ENCODE measurements around the gene DOK5. TPM values are rescaled to one million over a fixed set of nuclear protein-coding genes. Genes with fewer than 3 reads are reported as not detected.
"Not testable (repeated sequence)": the region's sequence is repeated elsewhere in the genome, so short reads cannot be mapped to it uniquely, and the experiment has no call there.

DOK5 gene
- total and polyA plus RNA-seq, 9 donors, result 15.9 to 33.3 (median 21.7) TPM

DNA sequence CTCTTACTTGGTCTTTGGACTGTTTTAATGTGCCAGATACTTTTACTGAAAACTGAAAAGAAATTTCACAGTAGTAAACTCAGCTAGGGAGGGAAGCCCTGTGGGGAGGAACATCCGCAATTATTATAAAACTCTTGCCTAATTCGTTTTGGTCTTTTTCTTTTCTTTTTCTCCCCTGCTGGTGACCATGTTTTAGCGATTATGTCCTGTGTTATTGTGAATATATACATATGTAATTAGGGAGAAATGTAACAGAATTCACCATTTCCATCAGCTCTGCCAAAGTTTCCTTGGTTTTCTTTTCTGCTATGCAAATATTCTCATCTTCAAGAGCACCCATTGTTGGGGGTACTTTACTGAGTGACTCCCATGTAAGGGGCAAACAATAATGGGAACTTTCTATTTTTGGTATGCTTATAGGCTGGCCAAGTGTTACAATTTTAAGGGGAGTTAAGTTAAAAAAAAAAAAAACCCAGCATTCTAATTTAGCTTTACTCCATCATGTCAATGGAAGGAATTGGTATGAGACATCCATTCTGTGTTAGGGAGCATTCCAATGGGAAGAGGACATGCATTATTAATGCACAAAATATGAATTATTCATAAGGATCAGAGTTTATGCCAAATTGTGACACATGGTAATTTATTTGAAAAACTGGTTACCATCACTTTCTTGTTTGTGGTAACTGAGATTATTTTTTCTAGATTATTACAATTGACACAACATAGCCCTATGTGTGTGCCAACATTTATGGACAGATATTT, 2.0 kb downstream of the DOK5 start:
- Histone ChIP-seq H3K4me1 (ENCODE audit: control insufficient read depth, insufficient read depth, low read length) (peaks cover 9% of the 10 kb centered on the region), H3K9me3 (replicated peaks; ENCODE audit: control insufficient read depth, low read depth, low read length) (no peaks in the 10 kb centered on the region), H3K27ac (ENCODE audit: low read length) (peak overlapping the region; percentile 55), H3K27me3 (ENCODE audit: control insufficient read depth, insufficient read depth, low read length) (peaks cover 15% of the 10 kb centered on the region), H3K4me3 (ENCODE audit: low read length) (peak overlapping the region; percentile 81), H3K36me3 (ENCODE audit: control insufficient read depth, insufficient read depth, low read length) (no peaks in the 10 kb centered on the region)
- no CpG with 5 or more reads among the region's 3 CpGs for WGBS (ENCODE audit: insufficient coverage)
- peak; percentile 67 for DNase-seq

DNA sequence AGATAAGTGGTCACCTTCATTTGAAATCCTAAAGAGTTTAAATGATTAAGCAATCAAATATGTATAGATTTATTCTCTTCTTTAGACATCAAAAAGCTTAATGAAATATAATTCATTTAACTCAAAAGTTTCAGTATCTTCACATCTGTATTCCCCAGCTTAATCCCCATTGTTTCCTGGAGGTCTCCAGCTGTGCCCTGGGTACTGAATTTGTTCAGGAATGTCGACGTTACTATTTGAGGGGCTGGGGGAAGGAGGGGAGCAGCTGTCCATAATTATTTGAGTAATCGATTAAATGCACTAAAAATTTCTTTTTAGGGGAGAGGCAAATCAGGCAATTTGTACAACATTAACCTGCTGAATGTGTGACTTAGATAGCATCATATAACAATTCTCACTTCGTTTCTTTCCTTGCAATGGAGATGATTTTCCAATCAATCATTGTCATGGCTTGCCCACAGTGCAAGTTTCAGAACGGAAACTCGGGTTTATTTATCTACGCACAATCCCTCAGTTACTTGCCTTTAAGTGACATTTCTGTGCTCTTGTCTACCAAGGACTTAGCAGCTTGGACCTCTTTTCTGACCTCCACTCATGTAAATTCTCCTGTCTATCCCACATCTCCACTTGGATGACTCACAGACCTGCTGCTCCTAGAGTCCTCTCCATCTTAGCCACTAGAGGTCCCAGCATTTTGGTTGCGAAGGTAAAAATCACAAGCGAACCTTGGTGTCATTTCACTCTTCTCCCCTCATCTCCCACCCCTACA, 3.9 kb downstream of the DOK5 start:
- Histone ChIP-seq H3K27ac (ENCODE audit: low read length) (no peak overlapping the region), H3K4me1 (ENCODE audit: control insufficient read depth, insufficient read depth, low read length) (peaks cover 9% of the 10 kb centered on the region), H3K4me3 (ENCODE audit: low read length) (no peak overlapping the region), H3K36me3 (ENCODE audit: control insufficient read depth, insufficient read depth, low read length) (no peaks in the 10 kb centered on the region), H3K27me3 (ENCODE audit: control insufficient read depth, insufficient read depth, low read length) (peaks cover 13% of the 10 kb centered on the region), H3K9me3 (replicated peaks; ENCODE audit: control insufficient read depth, low read depth, low read length) (no peaks in the 10 kb centered on the region)
- WGBS (ENCODE audit: insufficient coverage), result 63% methylated on average over 4 of the region's 9 CpGs
- no peak for DNase-seq

- 83% methylated on average over 1 of the region's 7 CpGs for WGBS (ENCODE audit: insufficient coverage)
- H3K4me3 ChIP-seq (ENCODE audit: low read length); H3K4me1 ChIP-seq (ENCODE audit: control insufficient read depth, insufficient read depth, low read length); H3K27ac ChIP-seq (ENCODE audit: low read length); H3K9me3 ChIP-seq (replicated peaks; ENCODE audit: control insufficient read depth, low read depth, low read length); H3K36me3 ChIP-seq (ENCODE audit: control insufficient read depth, insufficient read depth, low read length); DNase-seq: not testable (repeated sequence)
- peaks cover 13% of the 10 kb centered on the region for H3K27me3 ChIP-seq (ENCODE audit: control insufficient read depth, insufficient read depth, low read length)
Measured at GRCh38 chr20:54479937-54480336, 4.5 kb downstream of the DOK5 start.

- no peaks in the 10 kb centered on the region for H3K36me3 ChIP-seq (ENCODE audit: control insufficient read depth, insufficient read depth, low read length)
- WGBS (ENCODE audit: insufficient coverage), result 96% methylated on average over 3 of the region's 4 CpGs
- H3K9me3 ChIP-seq (replicated peaks; ENCODE audit: control insufficient read depth, low read depth, low read length), result no peaks in the 10 kb centered on the region
- DNase-seq, result no peak
- H3K4me3 ChIP-seq (ENCODE audit: low read length), result no peak overlapping the region
- no peak overlapping the region for H3K27ac ChIP-seq (ENCODE audit: low read length)
- peaks cover 5% of the 10 kb centered on the region for H3K4me1 ChIP-seq (ENCODE audit: control insufficient read depth, insufficient read depth, low read length)
- peaks cover 5% of the 10 kb centered on the region for H3K27me3 ChIP-seq (ENCODE audit: control insufficient read depth, insufficient read depth, low read length)
Measured at GRCh38 chr20:54481442-54481841, 6.0 kb downstream of the DOK5 start.

DNA sequence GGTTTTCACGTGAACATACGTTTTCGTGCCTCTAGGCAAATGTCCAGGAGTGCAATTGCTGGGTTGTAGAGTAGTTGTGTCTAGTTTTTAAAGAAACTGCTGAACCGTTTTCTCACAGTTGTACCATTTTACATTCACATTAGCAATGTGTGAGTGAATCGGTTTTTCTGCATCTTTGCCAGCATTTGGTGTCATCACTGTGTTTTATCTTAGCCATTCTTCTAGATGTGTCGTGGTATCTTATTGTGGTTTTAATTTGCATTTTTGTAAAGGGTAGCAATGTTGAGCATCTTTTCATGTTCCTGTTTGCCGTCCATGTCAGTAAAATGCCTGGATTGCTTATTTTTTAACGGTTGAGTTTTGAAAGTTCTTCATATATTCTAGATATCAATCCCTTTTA, 10.2 kb downstream of the DOK5 start:
- Histone ChIP-seq H3K9me3 (replicated peaks; ENCODE audit: control insufficient read depth, low read depth, low read length) (no peaks in the 10 kb centered on the region), H3K27me3 (ENCODE audit: control insufficient read depth, insufficient read depth, low read length) (no peaks in the 10 kb centered on the region), H3K4me1 (ENCODE audit: control insufficient read depth, insufficient read depth, low read length) (no peaks in the 10 kb centered on the region), H3K4me3 (ENCODE audit: low read length) (no peak overlapping the region), H3K36me3 (ENCODE audit: control insufficient read depth, insufficient read depth, low read length) (no peaks in the 10 kb centered on the region), H3K27ac (ENCODE audit: low read length) (no peak overlapping the region)
- no peak for DNase-seq
- no CpG with 5 or more reads among the region's 8 CpGs for WGBS (ENCODE audit: insufficient coverage)

DNA sequence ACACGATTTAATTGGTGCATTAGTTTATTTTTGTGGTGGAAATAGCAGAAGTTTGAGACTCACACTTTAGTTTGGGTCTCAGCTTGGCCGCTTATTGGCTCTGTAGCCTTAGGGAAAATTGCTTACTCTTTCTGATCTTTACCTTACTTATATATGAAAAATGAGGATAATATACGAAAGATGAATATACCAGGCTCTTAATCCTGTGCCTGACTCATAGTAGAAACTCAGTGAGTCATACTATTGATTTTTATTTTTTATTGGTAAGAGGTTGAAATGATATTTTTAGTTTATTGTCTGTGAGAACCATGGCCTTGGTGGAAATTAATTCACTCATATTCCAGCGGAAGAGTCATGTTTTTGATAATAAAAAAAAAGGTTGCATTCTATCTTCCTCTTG, 11.2 kb downstream of the DOK5 start:
- Histone ChIP-seq H3K4me3 (ENCODE audit: low read length) (no peak overlapping the region), H3K36me3 (ENCODE audit: control insufficient read depth, insufficient read depth, low read length) (no peaks in the 10 kb centered on the region), H3K27me3 (ENCODE audit: control insufficient read depth, insufficient read depth, low read length) (no peaks in the 10 kb centered on the region), H3K9me3 (replicated peaks; ENCODE audit: control insufficient read depth, low read depth, low read length) (no peaks in the 10 kb centered on the region), H3K4me1 (ENCODE audit: control insufficient read depth, insufficient read depth, low read length) (peaks cover 3% of the 10 kb centered on the region), H3K27ac (ENCODE audit: low read length) (no peak overlapping the region)
- no peak for DNase-seq
- WGBS (ENCODE audit: insufficient coverage), result no CpG with 5 or more reads among the region's 4 CpGs

- no peaks in the 10 kb centered on the region for H3K27me3 ChIP-seq (ENCODE audit: control insufficient read depth, insufficient read depth, low read length)
- WGBS (ENCODE audit: insufficient coverage), result no CpG with 5 or more reads among the region's 2 CpGs
- H3K9me3 ChIP-seq (replicated peaks; ENCODE audit: control insufficient read depth, low read depth, low read length), result no peaks in the 10 kb centered on the region
- no peaks in the 10 kb centered on the region for H3K36me3 ChIP-seq (ENCODE audit: control insufficient read depth, insufficient read depth, low read length)
- no peak overlapping the region for H3K27ac ChIP-seq (ENCODE audit: low read length)
- no peak overlapping the region for H3K4me3 ChIP-seq (ENCODE audit: low read length)
- no peak for DNase-seq
- peaks cover 3% of the 10 kb centered on the region for H3K4me1 ChIP-seq (ENCODE audit: control insufficient read depth, insufficient read depth, low read length)
Measured at GRCh38 chr20:54488442-54488841, 13.0 kb downstream of the DOK5 start.

DNA sequence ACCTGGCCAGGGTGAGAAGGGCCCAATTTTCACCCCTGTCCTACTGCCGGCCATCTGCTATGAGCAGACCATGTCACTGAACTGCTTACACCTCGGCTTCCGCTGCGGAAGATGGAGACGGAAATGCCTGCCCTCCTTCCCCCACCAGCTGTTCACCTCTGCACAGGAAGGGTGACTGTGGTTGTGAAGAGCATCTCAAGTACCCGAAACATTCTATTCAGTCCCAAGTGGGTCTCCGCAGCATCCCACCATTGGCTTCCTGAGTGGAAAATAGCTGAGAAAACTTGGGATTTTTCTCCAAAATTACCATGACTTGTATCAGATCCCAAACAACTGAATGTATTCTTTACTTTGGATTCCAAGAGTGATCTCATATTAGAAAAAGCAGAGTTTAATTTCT, 16.1 kb downstream of the DOK5 start:
- DNase-seq, result peak; percentile 53
- H3K9me3 ChIP-seq (replicated peaks; ENCODE audit: control insufficient read depth, low read depth, low read length), result no peaks in the 10 kb centered on the region
- H3K4me3 ChIP-seq (ENCODE audit: low read length), result no peak overlapping the region
- WGBS (ENCODE audit: insufficient coverage), result 57% methylated on average over 1 of the region's 7 CpGs
- no peaks in the 10 kb centered on the region for H3K36me3 ChIP-seq (ENCODE audit: control insufficient read depth, insufficient read depth, low read length)
- peak overlapping the region; percentile 20 for H3K27ac ChIP-seq (ENCODE audit: low read length)
- H3K4me1 ChIP-seq (ENCODE audit: control insufficient read depth, insufficient read depth, low read length), result peaks cover 3% of the 10 kb centered on the region
- no peaks in the 10 kb centered on the region for H3K27me3 ChIP-seq (ENCODE audit: control insufficient read depth, insufficient read depth, low read length)

- Histone ChIP-seq H3K36me3 (ENCODE audit: control insufficient read depth, insufficient read depth, low read length) (no peaks in the 10 kb centered on the region), H3K4me1 (ENCODE audit: control insufficient read depth, insufficient read depth, low read length) (peaks cover 3% of the 10 kb centered on the region), H3K4me3 (ENCODE audit: low read length) (no peak overlapping the region), H3K27me3 (ENCODE audit: control insufficient read depth, insufficient read depth, low read length) (no peaks in the 10 kb centered on the region), H3K27ac (ENCODE audit: low read length) (no peak overlapping the region), H3K9me3 (replicated peaks; ENCODE audit: control insufficient read depth, low read depth, low read length) (no peaks in the 10 kb centered on the region)
- 88% methylated on average over 2 of the region's 3 CpGs for WGBS (ENCODE audit: insufficient coverage)
- no peak for DNase-seq
Measured at GRCh38 chr20:54494303-54495006, 19.1 kb downstream of the DOK5 start.
